SJCRH30 (cell line): Measurements from ENCODE around the gene FTSJ3. TPM values are rescaled to one million over a fixed set of nuclear protein-coding genes. Genes with fewer than 3 reads are reported as not detected.

Source experiments
- DNase-seq, 2 experiments: peaks; one replicate each; pipeline ENCODE4 v3.0.0-alpha.2; 2015 to 2020
- H3K27ac ChIP-seq: fragments of 250-450 bp; sonication (Bioruptor Pico); 2 replicates; pipeline ENCODE4 v1.5.1; 2020; ENCODE audit warnings: mild to moderate bottlenecking, moderate library complexity
- H3K27me3 ChIP-seq: fragments of 250-450 bp; sonication (Bioruptor Pico); 2 replicates; pipeline ENCODE4 v1.5.1; 2020; ENCODE audit warnings: mild to moderate bottlenecking, moderate library complexity
- H3K36me3 ChIP-seq: fragments of 250-450 bp; sonication (Bioruptor Pico); 2 replicates; pipeline ENCODE4 v1.5.1; 2020; ENCODE audit warnings: mild to moderate bottlenecking, moderate library complexity
- H3K4me1 ChIP-seq: fragments of 250-450 bp; sonication (Bioruptor Pico); 2 replicates; pipeline ENCODE4 v1.5.1; 2020; ENCODE audit warnings: mild to moderate bottlenecking, moderate library complexity
- H3K4me3 ChIP-seq: fragments of 250-450 bp; sonication (Bioruptor Pico); 2 replicates; pipeline ENCODE4 v1.5.1; 2020; ENCODE audit warnings: mild to moderate bottlenecking, moderate library complexity
- H3K9me3 ChIP-seq: fragments of 250-450 bp; sonication (Bioruptor Pico); replicated peaks from 2 replicates; pipeline ENCODE4 v1.5.1; 2020; ENCODE audit warnings: mild to moderate bottlenecking, moderate library complexity
- total RNA-seq: library from RNA; depleted of rRNA; stranded (reverse); fragments of >200 nt; shearing (Covaris generic); gene quantifications from 2 replicates; pipeline ENCODE4 v1.2.3, GENCODE V29; 2014; rRNA removed

The FTSJ3 gene
- total RNA-seq, 1 experiment from 2014 or later: 34.9 TPM

GRCh38 chr17:63773272-63774140 lies 54.0 kb downstream of the FTSJ3 start, which contains the start of gene CCDC47:
CCDC47 (minus strand) TSS chr17:63773597; CDS start chr17:63766175, 7,422 bp downstream.
- peaks cover 13% of the 10 kb centered on the region for H3K36me3 ChIP-seq
- peak; percentile 98 to 99 for DNase-seq
- H3K27me3 ChIP-seq: no peaks in the 10 kb centered on the region
- peak within 1 kb of the TSS; percentile 74 for H3K4me3 ChIP-seq
- H3K4me1 ChIP-seq: no peaks in the 10 kb centered on the region
- H3K27ac ChIP-seq: peak within 1 kb of the TSS; percentile 96
- no peaks in the 10 kb centered on the region for H3K9me3 ChIP-seq

GRCh38 chr17:63772801-63773271 lies 54.6 kb downstream of the FTSJ3 start:
- H3K9me3 ChIP-seq: no peaks in the 10 kb centered on the region
- no peaks in the 10 kb centered on the region for H3K4me1 ChIP-seq
- peak overlapping the region; percentile 74 for H3K4me3 ChIP-seq
- peak overlapping the region; percentile 96 for H3K27ac ChIP-seq
- no peaks in the 10 kb centered on the region for H3K27me3 ChIP-seq
- H3K36me3 ChIP-seq: peaks cover 12% of the 10 kb centered on the region
- peak; percentile 29 to 48 for DNase-seq

Other genes with a start within 250 kb of the FTSJ3 start
- 18.2 and 20.1 TPM in 2 replicates for gene TACO1, start 226.8 kb downstream of the FTSJ3 start, total RNA-seq
- 24.2 and 25.9 TPM in 2 replicates for gene MAP3K3, start 205.2 kb downstream of the FTSJ3 start, total RNA-seq
- gene LIMD2, start 127.5 kb downstream of the FTSJ3 start, total RNA-seq: 23.1 and 23.2 TPM in 2 replicates
- 16.8 and 23.2 TPM in 2 replicates for gene STRADA, start 85.9 kb downstream of the FTSJ3 start, total RNA-seq
- gene CCDC47, start 54.1 kb downstream of the FTSJ3 start, total RNA-seq: 49.8 and 54.9 TPM in 2 replicates
- gene DDX42, start 53.5 kb downstream of the FTSJ3 start, total RNA-seq: 64.5 and 78.7 TPM in 2 replicates
- gene PSMC5, start 232 bp downstream of the FTSJ3 start, total RNA-seq: 52.7 and 64.8 TPM in 2 replicates
- 35.7 and 38.5 TPM in 2 replicates for gene SMARCD2, start 15.0 kb upstream of the FTSJ3 start, total RNA-seq
- not detected in 2 replicates for gene CSH2, start 46.0 kb upstream of the FTSJ3 start, total RNA-seq
- gene GH2, start 54.3 kb upstream of the FTSJ3 start, total RNA-seq: not detected in 2 replicates
- not detected in 2 replicates for gene CSH1, start 68.9 kb upstream of the FTSJ3 start, total RNA-seq
- not detected in 2 replicates for gene CSHL1, start 83.6 kb upstream of the FTSJ3 start, total RNA-seq
- not detected in 2 replicates for gene GH1, start 91.2 kb upstream of the FTSJ3 start, total RNA-seq
- gene CD79B, start 104.7 kb upstream of the FTSJ3 start, total RNA-seq: 0.48 and 1.2 TPM in 2 replicates
- 12.4 and 14.3 TPM in 2 replicates for gene SCN4A, start 145.3 kb upstream of the FTSJ3 start, total RNA-seq
- 0.12 TPM in 1 of 2 replicates, not detected in the other for gene PRR29, start 170.7 kb upstream of the FTSJ3 start, total RNA-seq
- 0.33 and 0.43 TPM in 2 replicates for gene ICAM2, start 193.0 kb upstream of the FTSJ3 start, total RNA-seq